OCI-LY1 (cell line): Measurements from ENCODE around the gene CCNL2.

ENCODE experiments used
- H2AFZ ChIP-seq: fragments of 200-600 bp; sonication (generic), shearing (Covaris generic); 2 replicates; pipeline ENCODE4 v1.6.0; 2014; ENCODE audit warnings: antibody characterized with exemption, mild to moderate bottlenecking, low read length
- H3F3A ChIP-seq: fragments of 200-600 bp; sonication (generic), shearing (Covaris generic); 2 replicates; pipeline ENCODE4 v1.6.0; 2014; ENCODE audit warnings: mild to moderate bottlenecking, antibody characterized with exemption, low read length, moderate library complexity; ENCODE audit not compliant: insufficient read depth
- H3K27ac ChIP-seq: fragments of 200-600 bp; sonication (generic); 2 replicates; pipeline ENCODE4 v1.5.1; 2014; ENCODE audit warnings: low read length, mixed run types, mild to moderate bottlenecking, low read depth; ENCODE audit not compliant: poor library complexity, severe bottlenecking
- H3K27me3 ChIP-seq: fragments of 200-600 bp; sonication (generic); 2 replicates; pipeline ENCODE4 v1.6.0; 2014; ENCODE audit warnings: antibody characterized with exemption, mild to moderate bottlenecking, low read length, moderate library complexity; ENCODE audit not compliant: insufficient read depth
- H3K36me3 ChIP-seq: fragments of 200-600 bp; sonication (generic); 2 replicates; pipeline ENCODE4 v1.6.1; 2014; ENCODE audit warnings: mild to moderate bottlenecking, antibody characterized with exemption, low read length, moderate library complexity, mixed read lengths; ENCODE audit not compliant: insufficient read depth
- H3K4me1 ChIP-seq: fragments of 200-600 bp; sonication (generic); 2 replicates; pipeline ENCODE4 v1.5.1; 2014; ENCODE audit warnings: mild to moderate bottlenecking, low read length, moderate library complexity; ENCODE audit not compliant: insufficient read depth, severe bottlenecking
- H3K4me2 ChIP-seq: fragments of 200-600 bp; sonication (generic), shearing (Covaris generic); 2 replicates; pipeline ENCODE4 v1.6.1; 2014; ENCODE audit warnings: low read length
- H3K4me3 ChIP-seq: fragments of 200-600 bp; sonication (generic); 2 replicates; pipeline ENCODE4 v1.5.1; 2014; ENCODE audit warnings: low read length, low read depth, mild to moderate bottlenecking, mixed read lengths; ENCODE audit not compliant: poor library complexity, severe bottlenecking
- H3K79me2 ChIP-seq: fragments of 200-600 bp; shearing (Covaris generic); 2 replicates; pipeline ENCODE4 v1.6.1; 2016; ENCODE audit warnings: mixed run types, low read length, mixed read lengths; ENCODE audit not compliant: insufficient read depth
- H3K9ac ChIP-seq: fragments of 200-600 bp; sonication (generic), shearing (Covaris generic); 2 replicates; pipeline ENCODE4 v1.6.1; 2014; ENCODE audit warnings: mild to moderate bottlenecking, low read length, mixed read lengths
- H3K9me2 ChIP-seq: fragments of 200-600 bp; sonication (generic), shearing (Covaris generic); 2 replicates; pipeline ENCODE4 v1.6.1; 2014; ENCODE audit warnings: low read depth, mild to moderate bottlenecking, low read length, mixed read lengths
- H3K9me3 ChIP-seq: fragments of 200-600 bp; shearing (Covaris generic); 2 replicates; pipeline ENCODE4 v1.6.1; 2014; ENCODE audit warnings: low read length, mixed read lengths
- H4K20me1 ChIP-seq: fragments of 200-600 bp; sonication (generic), shearing (Covaris generic); 2 replicates; pipeline ENCODE4 v1.6.0; 2016; ENCODE audit warnings: mild to moderate bottlenecking, low read length; ENCODE audit not compliant: insufficient read depth
- EZH2 ChIP-seq: fragments of 200-600 bp; sonication (generic), shearing (Covaris generic); IDR thresholded peaks from 2 replicates; pipeline ENCODE4 v1.8.0; 2017; ENCODE audit warnings: borderline replicate concordance, mixed run types, mild to moderate bottlenecking, antibody characterized with exemption, low read length, moderate library complexity, mixed read lengths
- TF ChIP-seq, protein P1 (sequence below): fragments of 200-600 bp; sonication (generic), shearing (Covaris generic); IDR thresholded peaks from 2 replicates; pipeline ENCODE4 v1.5.1; 2017; ENCODE audit warnings: mild to moderate bottlenecking, antibody characterized with exemption, low read length, moderate library complexity, mixed read lengths

Gene CCNL2

DNA sequence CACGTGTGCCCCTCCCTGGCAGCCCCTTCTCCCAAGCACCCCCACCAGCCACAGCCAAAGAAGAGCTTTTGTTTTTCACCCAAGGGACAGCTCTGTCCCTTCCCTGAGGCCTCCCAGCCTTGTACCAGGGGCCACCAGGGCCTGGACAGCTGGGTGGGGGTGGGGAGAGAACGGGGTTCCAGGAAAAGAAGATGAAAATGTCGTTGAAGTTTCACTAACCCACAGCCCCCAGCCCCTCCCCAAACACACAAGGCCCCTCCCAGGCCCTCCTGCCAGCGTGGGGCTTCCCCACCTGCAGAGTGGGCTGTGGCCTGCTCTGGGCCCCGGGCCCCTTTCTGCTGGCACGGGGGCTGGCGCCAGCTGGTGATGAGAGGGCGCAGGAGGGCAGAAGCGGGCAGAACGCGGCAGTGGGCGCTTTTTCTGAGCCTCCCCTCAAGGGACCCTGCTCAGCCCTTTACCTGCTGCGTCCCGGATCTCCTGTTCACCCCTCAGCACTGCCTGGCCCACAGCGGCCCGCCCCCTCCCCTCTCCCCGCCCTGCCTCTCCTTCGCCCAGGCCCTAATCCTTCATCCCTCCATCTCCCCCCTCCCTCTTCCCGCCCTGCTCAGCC is 27.5 kb upstream of the CCNL2 start:
- H3K4me3 ChIP-seq: no peak overlapping the region
- H3K9ac ChIP-seq: no peak overlapping the region
- H3K27me3 ChIP-seq: 0 out of 2 replicates have a peak, but pooled peaks cover 10% of the 10 kb centered on the region
- no peaks in the 10 kb centered on the region for H4K20me1 ChIP-seq
- H2AFZ ChIP-seq: no peak overlapping the region
- H3F3A ChIP-seq: no peaks in the 10 kb centered on the region
- TF ChIP-seq EZH2: no peak
- TF ChIP-seq, protein P1, sequence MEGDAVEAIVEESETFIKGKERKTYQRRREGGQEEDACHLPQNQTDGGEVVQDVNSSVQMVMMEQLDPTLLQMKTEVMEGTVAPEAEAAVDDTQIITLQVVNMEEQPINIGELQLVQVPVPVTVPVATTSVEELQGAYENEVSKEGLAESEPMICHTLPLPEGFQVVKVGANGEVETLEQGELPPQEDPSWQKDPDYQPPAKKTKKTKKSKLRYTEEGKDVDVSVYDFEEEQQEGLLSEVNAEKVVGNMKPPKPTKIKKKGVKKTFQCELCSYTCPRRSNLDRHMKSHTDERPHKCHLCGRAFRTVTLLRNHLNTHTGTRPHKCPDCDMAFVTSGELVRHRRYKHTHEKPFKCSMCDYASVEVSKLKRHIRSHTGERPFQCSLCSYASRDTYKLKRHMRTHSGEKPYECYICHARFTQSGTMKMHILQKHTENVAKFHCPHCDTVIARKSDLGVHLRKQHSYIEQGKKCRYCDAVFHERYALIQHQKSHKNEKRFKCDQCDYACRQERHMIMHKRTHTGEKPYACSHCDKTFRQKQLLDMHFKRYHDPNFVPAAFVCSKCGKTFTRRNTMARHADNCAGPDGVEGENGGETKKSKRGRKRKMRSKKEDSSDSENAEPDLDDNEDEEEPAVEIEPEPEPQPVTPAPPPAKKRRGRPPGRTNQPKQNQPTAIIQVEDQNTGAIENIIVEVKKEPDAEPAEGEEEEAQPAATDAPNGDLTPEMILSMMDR: no peak
- no peaks in the 10 kb centered on the region for H3K9me2 ChIP-seq
- no peaks in the 10 kb centered on the region for H3K79me2 ChIP-seq
- H3K4me2 ChIP-seq: no peak overlapping the region
- H3K9me3 ChIP-seq: no peaks in the 10 kb centered on the region
- H3K4me1 ChIP-seq: peaks cover 5% of the 10 kb centered on the region
- no peak overlapping the region for H3K27ac ChIP-seq
- H3K36me3 ChIP-seq: no peaks in the 10 kb centered on the region

DNA sequence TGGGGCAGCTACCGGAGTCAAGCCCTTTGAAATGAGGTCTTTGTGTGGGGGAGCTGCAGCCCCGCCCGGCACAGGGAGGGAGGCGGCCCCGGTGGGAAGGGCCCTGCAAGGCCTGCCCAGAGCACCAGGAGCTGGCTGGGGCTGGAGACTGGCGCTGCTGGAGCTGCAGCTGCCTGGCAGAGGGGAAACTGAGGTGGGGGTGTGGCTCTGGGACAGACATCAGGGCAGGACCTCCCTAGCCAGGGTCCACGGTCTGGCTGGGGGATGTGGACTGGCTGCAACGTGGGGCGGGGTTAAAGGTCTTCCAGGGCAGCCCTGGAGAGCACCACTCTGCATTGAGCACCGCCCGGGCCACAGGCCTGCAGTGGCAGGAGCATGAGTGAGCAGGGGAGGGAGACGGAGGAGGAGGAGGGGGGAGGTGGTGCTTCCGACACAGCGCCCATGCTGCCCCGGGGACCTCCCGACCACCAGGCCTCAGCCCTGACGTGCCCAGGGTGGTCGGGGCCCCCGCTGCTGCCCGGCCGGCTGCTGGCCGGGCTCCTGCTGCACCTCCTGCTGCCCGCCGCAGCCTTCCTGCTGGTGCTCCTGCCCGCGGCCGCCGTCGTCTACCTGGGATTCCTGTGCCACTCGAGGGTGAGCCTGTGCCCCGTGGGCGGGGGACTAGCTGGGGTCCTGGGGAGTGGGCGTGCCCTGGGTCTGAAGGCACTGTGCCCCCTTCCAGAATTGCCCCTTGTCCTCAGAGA is 26.8 kb upstream of the CCNL2 start:
- Histone ChIP-seq H3F3A (no peaks in the 10 kb centered on the region), H3K36me3 (no peaks in the 10 kb centered on the region), H3K9me2 (no peaks in the 10 kb centered on the region), H3K4me3 (no peak overlapping the region), H3K4me2 (no peak overlapping the region), H3K79me2 (no peaks in the 10 kb centered on the region), H4K20me1 (no peaks in the 10 kb centered on the region), H3K27ac (no peak overlapping the region), H3K27me3 (0 out of 2 replicates have a peak, but pooled peaks cover 10% of the 10 kb centered on the region), H3K4me1 (peaks cover 5% of the 10 kb centered on the region), H2AFZ (no peak overlapping the region), H3K9ac (no peak overlapping the region), H3K9me3 (no peaks in the 10 kb centered on the region)
- TF ChIP-seq EZH2: no peak
- TF ChIP-seq, protein P1: no peak

DNA sequence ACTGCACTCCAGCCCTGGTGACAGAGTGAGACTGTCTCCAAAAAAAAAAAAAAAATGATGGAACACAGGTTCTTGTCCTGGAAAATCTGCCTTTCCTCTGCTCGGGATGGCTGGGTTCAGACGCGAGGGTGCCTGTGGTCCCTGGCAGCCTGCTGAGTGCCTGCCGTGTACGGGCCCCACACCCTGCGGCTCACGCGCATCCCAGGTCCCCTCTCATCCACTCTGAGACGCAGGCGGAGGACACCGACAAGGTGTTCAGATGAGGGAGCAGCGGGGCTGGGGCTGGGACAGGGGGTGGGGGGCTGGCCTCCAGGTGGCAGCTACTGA is 26.3 kb upstream of the CCNL2 start:
- 0 out of 2 replicates have a peak, but pooled peaks cover 10% of the 10 kb centered on the region for H3K27me3 ChIP-seq
- H3K36me3 ChIP-seq: no peaks in the 10 kb centered on the region
- H2AFZ ChIP-seq: no peak overlapping the region
- no peaks in the 10 kb centered on the region for H3K9me2 ChIP-seq
- no peak overlapping the region for H3K4me3 ChIP-seq
- H3K4me2 ChIP-seq: no peak overlapping the region
- H3K9me3 ChIP-seq: no peaks in the 10 kb centered on the region
- H3K4me1 ChIP-seq: peaks cover 5% of the 10 kb centered on the region
- H3F3A ChIP-seq: no peaks in the 10 kb centered on the region
- TF ChIP-seq EZH2: no peak
- TF ChIP-seq, protein P1: no peak
- H3K9ac ChIP-seq: no peak overlapping the region
- H3K79me2 ChIP-seq: no peaks in the 10 kb centered on the region
- no peaks in the 10 kb centered on the region for H4K20me1 ChIP-seq
- no peak overlapping the region for H3K27ac ChIP-seq
